ENCODE results near the gene ACAD11.
A peak's percentile ranks its signal among the peaks of the same experiment; 100 is the strongest.
"Not testable (repeated sequence)": the region's sequence is repeated elsewhere in the genome, so short reads cannot be mapped to it uniquely, and the experiment has no call there.

Gene ACAD11

DNA sequence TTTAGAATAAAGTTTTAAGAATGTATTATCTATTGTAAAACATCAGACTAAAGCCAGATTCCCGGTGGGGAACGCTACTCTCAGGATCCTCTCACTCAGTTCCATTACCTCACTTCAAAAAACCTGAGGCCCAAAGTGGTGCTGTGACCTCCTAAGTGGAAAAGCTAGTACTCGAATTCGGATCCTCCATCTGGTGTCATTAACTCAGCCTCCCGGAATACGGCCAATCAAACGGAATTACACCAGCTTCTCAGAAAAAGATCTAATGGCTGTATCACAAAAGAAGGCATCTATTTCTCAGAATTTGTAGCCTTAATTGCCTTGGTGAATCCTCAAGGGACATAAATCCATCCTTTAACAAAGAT lies 627 bp downstream of the ACAD11 start:
- H3K27ac Mint-ChIP-seq, result peak overlapping the region; percentile 98

DNA sequence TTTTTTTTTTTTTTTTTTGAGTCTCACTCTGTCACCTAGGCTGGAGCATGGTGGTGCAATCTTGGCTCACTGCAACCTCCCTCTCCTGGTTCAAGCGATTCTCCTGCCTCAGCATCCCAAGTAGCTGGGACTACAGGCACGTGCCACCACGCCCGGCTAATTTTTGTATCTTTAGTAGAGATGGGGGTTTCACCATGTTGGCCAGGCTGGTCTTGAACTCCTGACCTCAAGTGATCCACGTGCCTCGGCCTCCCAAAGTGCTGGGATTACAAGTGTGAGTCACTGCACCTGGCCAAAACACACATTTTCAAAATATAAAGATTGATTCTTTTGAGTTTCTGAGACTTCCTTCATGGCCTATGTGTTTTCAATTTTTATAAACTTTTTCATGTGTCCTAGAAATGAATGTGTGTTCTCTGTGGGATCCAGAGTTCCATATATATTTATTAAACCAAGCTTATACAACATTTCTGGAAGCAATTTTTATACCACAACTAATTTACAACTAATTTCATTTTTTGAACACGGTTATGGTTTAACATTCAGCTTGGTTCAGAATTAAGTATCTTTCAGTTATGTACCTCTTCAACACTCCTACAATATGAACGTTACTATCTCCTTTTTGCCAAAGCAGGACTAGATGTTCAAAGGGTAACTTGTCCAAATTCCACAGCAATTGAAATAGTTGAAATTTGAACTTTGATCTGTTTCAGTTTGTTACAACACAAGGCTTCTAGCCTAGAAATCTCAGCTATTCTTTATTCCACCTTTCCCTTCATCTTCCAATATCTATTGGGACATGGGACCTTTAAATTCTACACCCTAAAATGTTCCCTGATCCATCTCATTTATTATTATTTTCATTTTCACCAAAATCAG lies 1.5 kb downstream of the ACAD11 start:
- Mint-ChIP-seq H3K27me3 (no peaks in the 10 kb centered on the region), H3K4me1 (ENCODE audit: low read depth) (peaks cover 45% of the 10 kb centered on the region), H3K4me3 (peak overlapping the region; percentile 97), H3K27ac (peak overlapping the region; percentile 45), H3K36me3 (ENCODE audit: low read depth) (peaks cover 38% of the 10 kb centered on the region), H3K9me3 (no peaks in the 10 kb centered on the region)
- no peak for DNase-seq

More for the DNA sequence above, 627 bp downstream of the ACAD11 start:
- no peaks in the 10 kb centered on the region for H3K27me3 Mint-ChIP-seq
- H3K4me1 Mint-ChIP-seq (ENCODE audit: low read depth), result peaks cover 54% of the 10 kb centered on the region
- H3K4me3 Mint-ChIP-seq, result peak overlapping the region; percentile 97
- no peak for DNase-seq
- no peaks in the 10 kb centered on the region for H3K9me3 Mint-ChIP-seq
- peaks cover 46% of the 10 kb centered on the region for H3K36me3 Mint-ChIP-seq (ENCODE audit: low read depth)

DNA sequence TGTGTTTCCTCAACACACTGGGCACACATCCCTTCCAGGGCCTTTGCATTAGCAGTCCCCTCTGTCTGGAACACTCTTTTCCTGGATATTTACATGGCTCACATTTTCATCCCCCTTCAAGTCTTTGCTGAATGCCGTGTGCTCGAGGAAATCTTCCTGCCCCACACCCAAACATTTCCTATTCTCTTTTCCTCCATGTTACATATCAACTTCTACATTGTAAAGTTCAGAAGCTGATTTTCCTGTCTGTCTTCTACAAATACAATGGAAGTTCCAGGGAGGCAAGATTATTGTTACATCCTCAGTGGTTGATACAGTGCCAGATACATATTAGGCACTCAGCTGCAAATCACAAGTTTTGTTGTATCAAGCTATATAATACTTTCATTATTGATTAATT lies 4.1 kb downstream of the ACAD11 start:
- H3K4me3 Mint-ChIP-seq, result no peak overlapping the region
- no peaks in the 10 kb centered on the region for H3K27me3 Mint-ChIP-seq
- no peak overlapping the region for H3K27ac Mint-ChIP-seq
- H3K9me3 Mint-ChIP-seq, result no peaks in the 10 kb centered on the region
- no peak for DNase-seq
- H3K4me1 Mint-ChIP-seq (ENCODE audit: low read depth), result peaks cover 30% of the 10 kb centered on the region
- H3K36me3 Mint-ChIP-seq (ENCODE audit: low read depth), result peaks cover 19% of the 10 kb centered on the region

GRCh38 chr3:132654721-132655120 lies 4.9 kb downstream of the ACAD11 start:
- Mint-ChIP-seq H3K27me3 (no peaks in the 10 kb centered on the region), H3K36me3 (ENCODE audit: low read depth) (peaks cover 12% of the 10 kb centered on the region), H3K9me3 (no peaks in the 10 kb centered on the region), H3K27ac (no peak overlapping the region), H3K4me1 (ENCODE audit: low read depth) (peaks cover 30% of the 10 kb centered on the region), H3K4me3 (no peak overlapping the region)
- DNase-seq, result no peak

GRCh38 chr3:132654190-132654589 lies 5.4 kb downstream of the ACAD11 start:
- Mint-ChIP-seq H3K27me3 (no peaks in the 10 kb centered on the region), H3K4me3 (no peak overlapping the region), H3K36me3 (ENCODE audit: low read depth) (peaks cover 6% of the 10 kb centered on the region), H3K4me1 (ENCODE audit: low read depth) (peaks cover 29% of the 10 kb centered on the region), H3K9me3 (no peaks in the 10 kb centered on the region), H3K27ac (no peak overlapping the region)
- DNase-seq, result no peak

GRCh38 chr3:132652640-132653270 lies 6.9 kb downstream of the ACAD11 start:
- H3K4me1 Mint-ChIP-seq (ENCODE audit: low read depth), result peaks cover 19% of the 10 kb centered on the region

DNA sequence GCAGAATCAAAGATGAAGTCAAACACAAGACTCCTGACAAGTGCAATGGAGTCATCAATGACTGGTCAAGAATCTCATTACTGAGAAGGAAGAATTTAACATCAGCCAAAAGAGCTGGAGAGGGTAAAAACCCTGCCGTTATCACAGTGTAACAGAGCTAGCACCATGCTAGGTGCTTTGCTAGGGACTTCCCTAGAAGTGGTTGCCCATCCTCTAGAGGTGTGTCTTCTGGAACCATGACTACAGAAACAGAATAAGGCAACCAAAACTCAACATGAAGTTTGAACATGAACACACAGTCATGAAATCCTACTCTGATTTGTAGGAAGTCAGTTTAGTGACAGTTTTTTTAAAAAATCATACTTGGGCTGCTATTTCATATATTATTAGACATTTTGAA lies 9.5 kb downstream of the ACAD11 start:
- H3K9me3 Mint-ChIP-seq, result no peaks in the 10 kb centered on the region
- no peaks in the 10 kb centered on the region for H3K27me3 Mint-ChIP-seq
- H3K4me3 Mint-ChIP-seq, result no peak overlapping the region
- peaks cover 7% of the 10 kb centered on the region for H3K4me1 Mint-ChIP-seq (ENCODE audit: low read depth)
- H3K27ac Mint-ChIP-seq, result no peak overlapping the region
- H3K36me3 Mint-ChIP-seq (ENCODE audit: low read depth), result no peaks in the 10 kb centered on the region
- DNase-seq, result no peak

More at GRCh38 chr3:132652640-132653270, 6.9 kb downstream of the ACAD11 start:
- H3K9me3 Mint-ChIP-seq, result no peaks in the 10 kb centered on the region
- H3K27me3 Mint-ChIP-seq, result no peaks in the 10 kb centered on the region
- DNase-seq, result no peak
- no peak overlapping the region for H3K27ac Mint-ChIP-seq
- H3K36me3 Mint-ChIP-seq (ENCODE audit: low read depth), result peaks cover 4% of the 10 kb centered on the region
- no peak overlapping the region for H3K4me3 Mint-ChIP-seq

DNA sequence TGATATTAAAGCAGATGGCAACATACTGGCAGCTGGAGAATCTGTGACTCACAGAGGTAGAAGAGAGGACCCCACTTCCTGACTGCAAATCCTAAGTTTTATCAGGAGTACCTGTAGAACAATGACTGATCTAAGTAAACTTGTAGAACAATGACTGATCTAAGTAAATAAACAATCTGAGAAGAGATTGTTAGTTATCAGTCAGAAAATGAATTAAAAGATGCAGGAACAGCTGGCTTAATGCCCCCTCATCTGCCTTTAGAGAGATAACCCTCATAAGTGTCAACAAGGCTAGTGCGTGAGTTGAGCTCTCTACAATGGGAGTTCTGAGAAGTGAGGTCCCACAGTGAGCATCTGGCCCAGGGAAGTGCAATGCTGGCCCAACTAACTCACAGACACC lies 14.6 kb downstream of the ACAD11 start:
- H3K36me3 Mint-ChIP-seq (ENCODE audit: low read depth), result peaks cover 13% of the 10 kb centered on the region
- no peak overlapping the region for H3K4me3 Mint-ChIP-seq
- H3K27ac Mint-ChIP-seq, result peak overlapping the region; percentile 13
- H3K4me1 Mint-ChIP-seq (ENCODE audit: low read depth), result peaks cover 9% of the 10 kb centered on the region
- H3K9me3 Mint-ChIP-seq, result no peaks in the 10 kb centered on the region
- no peaks in the 10 kb centered on the region for H3K27me3 Mint-ChIP-seq
- DNase-seq, result no peak

GRCh38 chr3:132643366-132643765 lies 16.2 kb downstream of the ACAD11 start:
- H3K4me1 Mint-ChIP-seq (ENCODE audit: low read depth), result peaks cover 6% of the 10 kb centered on the region
- no peaks in the 10 kb centered on the region for H3K9me3 Mint-ChIP-seq
- no peak overlapping the region for H3K4me3 Mint-ChIP-seq
- peaks cover 30% of the 10 kb centered on the region for H3K36me3 Mint-ChIP-seq (ENCODE audit: low read depth)
- DNase-seq, result no peak
- peak overlapping the region; percentile 5 for H3K27ac Mint-ChIP-seq
- H3K27me3 Mint-ChIP-seq, result no peaks in the 10 kb centered on the region

DNA sequence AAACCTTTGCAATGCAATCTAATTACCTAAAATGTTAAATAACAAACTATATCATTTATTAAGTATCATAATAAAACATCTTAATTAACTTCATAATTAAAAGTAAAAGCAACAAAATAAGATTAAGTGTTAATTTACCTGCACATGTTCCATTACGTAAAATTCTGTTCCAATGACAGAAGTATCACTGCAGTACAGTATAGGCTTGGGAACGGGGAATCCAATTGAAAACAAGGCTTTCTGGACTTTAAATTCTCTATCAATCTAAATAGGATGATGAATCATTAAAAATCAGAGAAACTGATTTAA lies 17.1 kb downstream of the ACAD11 start:
- no peaks in the 10 kb centered on the region for H3K9me3 Mint-ChIP-seq
- H3K4me1 Mint-ChIP-seq (ENCODE audit: low read depth), result peaks cover 6% of the 10 kb centered on the region
- H3K27me3 Mint-ChIP-seq, result no peaks in the 10 kb centered on the region
- no peak for DNase-seq
- peaks cover 38% of the 10 kb centered on the region for H3K36me3 Mint-ChIP-seq (ENCODE audit: low read depth)
- H3K27ac Mint-ChIP-seq, result no peak overlapping the region
- no peak overlapping the region for H3K4me3 Mint-ChIP-seq

DNA sequence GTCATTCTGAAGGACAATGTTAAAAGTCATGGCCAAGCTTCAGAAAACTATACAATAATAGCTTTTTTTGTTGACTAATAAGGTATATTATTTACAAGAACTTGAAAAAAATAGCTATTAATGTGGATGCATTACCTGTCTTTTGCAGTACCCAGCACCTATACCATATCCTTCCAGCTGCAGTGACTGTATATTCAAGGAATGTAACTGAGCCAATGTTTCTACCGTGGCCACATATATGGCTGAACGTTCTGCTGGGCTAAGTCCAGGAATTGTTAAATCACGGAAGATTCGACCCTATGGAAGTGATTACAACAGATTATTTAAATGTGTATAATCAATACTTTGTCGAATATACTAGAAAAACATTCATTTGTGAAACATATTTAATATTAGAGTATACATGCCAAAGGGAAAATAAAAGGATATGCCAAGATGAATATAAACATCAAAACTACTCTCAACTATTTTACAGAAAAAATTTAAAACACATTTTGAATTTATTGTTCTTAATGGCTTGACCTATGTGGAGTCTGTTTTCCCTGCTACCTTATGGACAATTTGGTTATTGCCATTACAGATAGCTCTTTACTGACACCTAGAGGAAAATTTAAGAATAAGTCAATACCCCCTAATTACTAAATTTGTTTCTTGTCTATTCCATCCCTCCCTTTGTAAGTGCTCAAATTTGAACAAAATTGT lies 17.6 kb downstream of the ACAD11 start:
- no peaks in the 10 kb centered on the region for H3K9me3 Mint-ChIP-seq
- no peaks in the 10 kb centered on the region for H3K27me3 Mint-ChIP-seq
- H3K36me3 Mint-ChIP-seq (ENCODE audit: low read depth), result peaks cover 43% of the 10 kb centered on the region
- no peak overlapping the region for H3K27ac Mint-ChIP-seq
- DNase-seq, result no peak
- no peak overlapping the region for H3K4me3 Mint-ChIP-seq
- peaks cover 6% of the 10 kb centered on the region for H3K4me1 Mint-ChIP-seq (ENCODE audit: low read depth)

GRCh38 chr3:132641427-132641826 lies 18.2 kb downstream of the ACAD11 start:
- not testable (repeated sequence) for H3K4me1 Mint-ChIP-seq (ENCODE audit: low read depth); DNase-seq; H3K27ac Mint-ChIP-seq; H3K4me3 Mint-ChIP-seq; H3K27me3 Mint-ChIP-seq; H3K9me3 Mint-ChIP-seq
- peaks cover 47% of the 10 kb centered on the region for H3K36me3 Mint-ChIP-seq (ENCODE audit: low read depth)

DNA sequence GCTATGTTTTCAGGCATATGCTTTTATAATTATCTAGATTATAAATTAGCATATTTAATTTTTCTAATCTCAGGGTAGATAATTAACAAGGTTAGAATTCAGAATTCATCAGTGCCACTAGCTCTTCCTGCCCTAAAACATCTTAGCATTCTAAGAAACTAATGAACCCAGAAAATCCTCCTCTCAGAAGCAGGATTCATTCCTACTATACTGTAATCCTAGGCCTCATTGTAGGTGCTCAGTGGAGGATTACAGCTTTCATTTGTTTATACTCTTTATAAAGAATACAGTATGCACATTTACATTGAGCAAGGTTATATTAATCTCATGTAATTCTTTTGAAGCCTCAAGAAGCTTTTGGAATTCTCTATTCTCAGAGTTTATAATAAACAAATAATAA lies 20.9 kb downstream of the ACAD11 start:
- no peak for DNase-seq
- Mint-ChIP-seq H3K4me3 (no peak overlapping the region), H3K4me1 (ENCODE audit: low read depth) (no peaks in the 10 kb centered on the region), H3K27me3 (no peaks in the 10 kb centered on the region), H3K36me3 (ENCODE audit: low read depth) (peaks cover 59% of the 10 kb centered on the region), H3K9me3 (no peaks in the 10 kb centered on the region), H3K27ac (no peak overlapping the region)

- Mint-ChIP-seq H3K27me3 (no peaks in the 10 kb centered on the region), H3K27ac (no peak overlapping the region), H3K9me3 (no peaks in the 10 kb centered on the region), H3K4me1 (ENCODE audit: low read depth) (no peaks in the 10 kb centered on the region), H3K36me3 (ENCODE audit: low read depth) (peaks cover 68% of the 10 kb centered on the region), H3K4me3 (no peak overlapping the region)
- no peak for DNase-seq
Observed at GRCh38 chr3:132637590-132637989, 22.0 kb downstream of the ACAD11 start.

GRCh38 chr3:132635052-132635451 lies 24.6 kb downstream of the ACAD11 start:
- DNase-seq, result no peak
- Mint-ChIP-seq H3K27me3 (no peaks in the 10 kb centered on the region), H3K27ac (no peak overlapping the region), H3K36me3 (ENCODE audit: low read depth) (peaks cover 68% of the 10 kb centered on the region), H3K9me3 (no peaks in the 10 kb centered on the region), H3K4me3 (no peak overlapping the region), H3K4me1 (ENCODE audit: low read depth) (peaks cover 4% of the 10 kb centered on the region)

All from activated T-cell treated with anti-CD3 and anti-CD28 coated beads, Interleukin-2, amount 50 U/mL, for 24 hours (primary cell).